ENCODE data around the gene SOCS7.

- TF ChIP-seq CTCF (IDR thresholded peaks at IDR 0.05; ENCODE audit: low read length) (no peak), EZH2 (optimal IDR thresholded peaks at IDR 0.05; ENCODE audit: low read depth, low read length) (no peak)
Measured at GRCh38 chr17:38447502-38448085, 96.0 kb downstream of the SOCS7 start.
